ENCODE data around the gene TDRD12. TPM values are rescaled to one million over a fixed set of nuclear protein-coding genes. Genes with fewer than 3 reads are reported as not detected.

TDRD12 gene
- total RNA-seq, 2 donors from 2014 or later, result 0.41 to 9.8 TPM

DNA sequence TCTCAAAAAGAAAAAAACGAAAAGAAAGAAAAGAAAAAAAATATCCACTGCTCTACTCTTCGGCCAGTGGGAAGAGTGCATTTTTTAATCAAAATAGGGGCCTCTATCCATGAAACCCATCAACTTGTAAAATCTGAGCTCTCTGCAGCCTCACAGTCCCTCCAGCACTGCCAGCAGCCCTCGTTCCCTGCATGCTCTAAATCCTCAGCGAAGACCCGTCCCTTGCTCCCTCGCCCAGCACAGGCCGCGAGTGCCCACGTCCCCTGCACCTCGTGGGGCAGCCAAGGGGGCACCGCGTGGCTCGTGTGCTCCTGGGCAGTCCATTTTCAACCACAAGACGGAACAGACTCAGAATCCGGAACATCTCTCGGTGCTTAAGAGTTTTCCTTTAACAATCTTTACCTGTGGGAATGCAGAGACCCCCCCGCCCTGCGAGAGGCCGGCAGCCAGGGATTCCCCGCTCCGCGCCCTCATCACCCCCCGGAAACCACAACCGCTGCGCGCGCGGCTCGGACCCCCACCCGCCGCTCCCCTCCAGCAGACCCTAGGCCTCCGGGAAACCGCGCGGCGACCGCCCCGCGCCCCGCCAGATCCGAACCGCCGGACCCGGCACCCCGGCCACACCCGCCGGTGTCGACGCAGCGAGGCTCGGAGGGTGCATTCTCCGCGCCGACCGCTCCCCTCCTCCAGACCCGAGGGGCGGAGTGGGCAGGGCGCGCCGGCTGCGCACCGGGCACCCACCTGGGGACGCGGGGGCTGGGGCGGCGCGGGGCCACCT lies 45.2 kb upstream of the TDRD12 start:
- intact Hi-C loops (cut with DNase I), result loop anchor here (10.0 kb wide), 2 partner anchors 270 to 330 kb away; partner anchors contain the start of genes DPY19L3 and ZNF507
- WGBS, result 1% methylated on average over 63 of the region's 67 CpGs
- H3K4me1 ChIP-seq (replicated peaks), result peaks cover 3% of the 10 kb centered on the region
- no peaks in the 10 kb centered on the region for H3K27me3 ChIP-seq (replicated peaks; ENCODE audit: insufficient read depth)
- peak overlapping the region; percentile 89 to 94 for H3K4me3 ChIP-seq
- no peaks in the 10 kb centered on the region for H3K36me3 ChIP-seq
- TF ChIP-seq, protein P1, sequence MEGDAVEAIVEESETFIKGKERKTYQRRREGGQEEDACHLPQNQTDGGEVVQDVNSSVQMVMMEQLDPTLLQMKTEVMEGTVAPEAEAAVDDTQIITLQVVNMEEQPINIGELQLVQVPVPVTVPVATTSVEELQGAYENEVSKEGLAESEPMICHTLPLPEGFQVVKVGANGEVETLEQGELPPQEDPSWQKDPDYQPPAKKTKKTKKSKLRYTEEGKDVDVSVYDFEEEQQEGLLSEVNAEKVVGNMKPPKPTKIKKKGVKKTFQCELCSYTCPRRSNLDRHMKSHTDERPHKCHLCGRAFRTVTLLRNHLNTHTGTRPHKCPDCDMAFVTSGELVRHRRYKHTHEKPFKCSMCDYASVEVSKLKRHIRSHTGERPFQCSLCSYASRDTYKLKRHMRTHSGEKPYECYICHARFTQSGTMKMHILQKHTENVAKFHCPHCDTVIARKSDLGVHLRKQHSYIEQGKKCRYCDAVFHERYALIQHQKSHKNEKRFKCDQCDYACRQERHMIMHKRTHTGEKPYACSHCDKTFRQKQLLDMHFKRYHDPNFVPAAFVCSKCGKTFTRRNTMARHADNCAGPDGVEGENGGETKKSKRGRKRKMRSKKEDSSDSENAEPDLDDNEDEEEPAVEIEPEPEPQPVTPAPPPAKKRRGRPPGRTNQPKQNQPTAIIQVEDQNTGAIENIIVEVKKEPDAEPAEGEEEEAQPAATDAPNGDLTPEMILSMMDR (IDR thresholded peaks at IDR 0.05), result peak in 2 of 4 experiments; percentile 19 to 23
- TF ChIP-seq POLR2A (IDR thresholded peaks at IDR 0.05), result no peak
- no peak for DNase-seq (ENCODE audit: low spot score)
- no peaks in the 10 kb centered on the region for H3K9me3 ChIP-seq
- H3K27ac ChIP-seq, result peak overlapping the region; percentile 85 to 87

- peak; percentile 98 for DNase-seq (ENCODE audit: low spot score)
- Histone ChIP-seq H3K4me3 (peak within 1 kb of the TSS; percentile 89 to 94), H3K27me3 (replicated peaks; ENCODE audit: insufficient read depth) (no peaks in the 10 kb centered on the region), H3K27ac (peak within 1 kb of the TSS; percentile 85 to 87), H3K36me3 (no peaks in the 10 kb centered on the region), H3K4me1 (replicated peaks) (peaks cover 3% of the 10 kb centered on the region), H3K9me3 (no peaks in the 10 kb centered on the region)
- WGBS, result under 1% methylated on average over 55 of the region's 75 CpGs
- intact Hi-C loops (cut with DNase I), result loop anchor here (10.0 kb wide), 2 partner anchors 270 to 330 kb away; partner anchors contain the start of genes DPY19L3 and ZNF507
- TF ChIP-seq POLR2AphosphoS5 (IDR thresholded peaks at IDR 0.05) (peak; percentile 91), POLR2A (IDR thresholded peaks at IDR 0.05) (peak; percentile 38)
- TF ChIP-seq, protein P1 (IDR thresholded peaks at IDR 0.05), result no peak
Measured at GRCh38 chr19:32674931-32675719, 44.4 kb upstream of the TDRD12 start, which contains the start of gene ANKRD27. Gene ANKRD27 (minus strand): TSS chr19:32675180. CDS start chr19:32659015, 16,165 bp downstream.

- Histone ChIP-seq H3K4me3 (peak within 1 kb of the TSS; percentile 89 to 94), H3K4me1 (replicated peaks) (peaks cover 3% of the 10 kb centered on the region), H3K27me3 (replicated peaks; ENCODE audit: insufficient read depth) (no peaks in the 10 kb centered on the region), H3K27ac (peak within 1 kb of the TSS; percentile 85 to 87), H3K36me3 (no peaks in the 10 kb centered on the region), H3K9me3 (no peaks in the 10 kb centered on the region)
- TF ChIP-seq POLR2A (IDR thresholded peaks at IDR 0.05) (no peak), POLR2AphosphoS5 (IDR thresholded peaks at IDR 0.05) (no peak)
- TF ChIP-seq, protein P1 (IDR thresholded peaks at IDR 0.05), result no peak
- peak; percentile 70 for DNase-seq (ENCODE audit: low spot score)
- intact Hi-C loops (cut with DNase I), result loop anchor here (10.0 kb wide), 2 partner anchors 271 to 331 kb away; partner anchors contain the start of genes DPY19L3 and ZNF507
- WGBS, result under 1% methylated on average over 30 of the region's 53 CpGs
Measured at GRCh38 chr19:32675720-32676185, 43.8 kb upstream of the TDRD12 start, which contains the start of gene RGS9BP. Gene RGS9BP (plus strand): TSS chr19:32675848. CDS start chr19:32676264, 416 bp downstream.

DNA sequence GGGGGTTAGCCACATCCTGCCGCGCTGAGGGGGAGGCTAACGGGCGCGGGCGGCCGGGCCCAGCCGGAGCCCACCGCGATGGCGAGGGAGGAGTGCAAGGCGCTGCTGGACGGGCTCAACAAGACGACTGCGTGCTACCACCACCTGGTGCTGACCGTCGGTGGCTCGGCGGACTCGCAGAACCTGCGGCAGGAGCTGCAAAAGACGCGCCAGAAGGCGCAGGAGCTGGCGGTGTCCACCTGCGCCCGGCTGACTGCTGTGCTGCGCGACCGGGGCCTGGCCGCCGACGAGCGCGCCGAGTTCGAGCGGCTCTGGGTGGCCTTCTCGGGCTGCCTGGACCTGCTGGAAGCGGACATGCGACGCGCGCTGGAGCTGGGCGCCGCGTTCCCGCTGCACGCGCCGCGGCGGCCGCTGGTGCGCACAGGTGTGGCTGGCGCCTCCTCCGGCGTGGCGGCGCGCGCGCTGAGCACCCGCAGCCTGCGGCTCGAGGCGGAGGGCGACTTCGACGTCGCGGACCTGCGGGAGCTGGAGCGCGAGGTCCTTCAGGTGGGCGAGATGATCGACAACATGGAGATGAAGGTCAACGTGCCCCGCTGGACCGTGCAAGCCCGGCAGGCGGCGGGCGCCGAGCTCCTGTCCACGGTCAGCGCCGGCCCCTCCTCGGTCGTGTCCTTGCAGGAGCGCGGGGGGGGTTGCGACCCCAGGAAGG lies 43.2 kb upstream of the TDRD12 start:
- no peaks in the 10 kb centered on the region for H3K27me3 ChIP-seq (replicated peaks; ENCODE audit: insufficient read depth)
- no peaks in the 10 kb centered on the region for H3K9me3 ChIP-seq
- no peak for TF ChIP-seq POLR2A (IDR thresholded peaks at IDR 0.05)
- TF ChIP-seq, protein P1 (IDR thresholded peaks at IDR 0.05), result no peak
- TF ChIP-seq POLR2AphosphoS5 (IDR thresholded peaks at IDR 0.05), result no peak
- 2% methylated on average over 24 of the region's 93 CpGs for WGBS
- peaks cover 3% of the 10 kb centered on the region for H3K4me1 ChIP-seq (replicated peaks)
- H3K4me3 ChIP-seq, result peak overlapping the region; percentile 89 to 94
- H3K27ac ChIP-seq, result peak overlapping the region in 1 of 2 donors; percentile 87
- H3K36me3 ChIP-seq, result no peaks in the 10 kb centered on the region
- intact Hi-C loops (cut with DNase I), result loop anchor here (10.0 kb wide), 2 partner anchors 272 to 332 kb away; partner anchors contain the start of genes DPY19L3 and ZNF507
- no peak for DNase-seq (ENCODE audit: low spot score)
